ENCODE data around the gene LRP5.

LRP5 gene

DNA sequence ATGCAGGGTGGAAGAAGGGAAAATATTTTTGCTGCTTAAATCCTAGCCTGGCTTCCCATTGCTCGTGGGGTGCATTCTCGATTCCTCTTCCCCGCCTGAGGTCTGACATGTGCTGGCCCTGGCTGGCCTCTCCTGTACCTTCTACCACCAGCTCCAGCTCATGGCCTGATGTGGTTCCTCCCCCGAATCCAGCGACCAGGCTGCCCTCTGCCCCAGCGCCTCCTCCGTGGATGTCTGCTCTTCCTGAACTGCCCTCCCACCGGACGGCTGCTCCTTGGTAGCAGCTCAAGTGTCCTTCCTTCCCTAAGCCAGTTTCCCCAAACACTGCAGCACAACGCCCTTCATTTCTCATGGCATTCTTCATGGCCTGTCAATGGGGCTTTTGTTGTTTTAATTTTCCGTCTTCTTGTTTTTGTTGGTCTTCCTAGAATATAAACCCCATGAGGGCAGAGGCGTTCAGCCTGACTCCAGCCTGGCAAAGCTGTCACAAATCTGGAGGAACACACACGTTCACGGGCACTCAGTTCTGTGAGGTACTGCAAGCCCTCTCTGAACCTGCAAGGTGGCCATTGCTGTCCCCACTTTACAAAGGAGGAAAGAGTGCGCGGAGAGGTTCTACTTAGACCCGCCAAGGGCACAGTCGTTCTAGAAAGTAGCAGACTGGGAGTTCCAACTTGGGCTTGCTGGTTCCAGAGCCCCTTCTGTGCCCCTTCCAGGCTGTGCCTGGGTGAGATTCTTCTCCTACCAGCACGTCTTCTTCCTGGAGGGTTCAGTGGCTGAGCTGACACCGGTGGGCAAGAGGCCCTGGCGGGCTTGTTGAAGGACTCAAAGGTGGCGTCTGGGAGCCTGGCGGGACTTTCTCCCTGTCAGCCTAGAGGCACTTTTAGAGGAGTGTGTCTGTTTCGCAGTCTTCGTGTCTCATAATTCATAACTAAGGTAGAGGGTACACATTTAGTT lies 953 bp upstream of the LRP5 start:
- H3K4me3 ChIP-seq (ENCODE audit: low read depth, low read length): no peak overlapping the region
- DNase-seq (ENCODE audit: low read depth): peak; percentile 28
- no peak for TF ChIP-seq POLR2A (IDR thresholded peaks at IDR 0.05; ENCODE audit: extremely low read depth, insufficient read length)
- TF ChIP-seq, protein P1, sequence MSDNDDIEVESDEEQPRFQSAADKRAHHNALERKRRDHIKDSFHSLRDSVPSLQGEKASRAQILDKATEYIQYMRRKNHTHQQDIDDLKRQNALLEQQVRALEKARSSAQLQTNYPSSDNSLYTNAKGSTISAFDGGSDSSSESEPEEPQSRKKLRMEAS (IDR thresholded peaks at IDR 0.05; ENCODE audit: low read depth, low read length): no peak
- TF ChIP-seq, protein P2, sequence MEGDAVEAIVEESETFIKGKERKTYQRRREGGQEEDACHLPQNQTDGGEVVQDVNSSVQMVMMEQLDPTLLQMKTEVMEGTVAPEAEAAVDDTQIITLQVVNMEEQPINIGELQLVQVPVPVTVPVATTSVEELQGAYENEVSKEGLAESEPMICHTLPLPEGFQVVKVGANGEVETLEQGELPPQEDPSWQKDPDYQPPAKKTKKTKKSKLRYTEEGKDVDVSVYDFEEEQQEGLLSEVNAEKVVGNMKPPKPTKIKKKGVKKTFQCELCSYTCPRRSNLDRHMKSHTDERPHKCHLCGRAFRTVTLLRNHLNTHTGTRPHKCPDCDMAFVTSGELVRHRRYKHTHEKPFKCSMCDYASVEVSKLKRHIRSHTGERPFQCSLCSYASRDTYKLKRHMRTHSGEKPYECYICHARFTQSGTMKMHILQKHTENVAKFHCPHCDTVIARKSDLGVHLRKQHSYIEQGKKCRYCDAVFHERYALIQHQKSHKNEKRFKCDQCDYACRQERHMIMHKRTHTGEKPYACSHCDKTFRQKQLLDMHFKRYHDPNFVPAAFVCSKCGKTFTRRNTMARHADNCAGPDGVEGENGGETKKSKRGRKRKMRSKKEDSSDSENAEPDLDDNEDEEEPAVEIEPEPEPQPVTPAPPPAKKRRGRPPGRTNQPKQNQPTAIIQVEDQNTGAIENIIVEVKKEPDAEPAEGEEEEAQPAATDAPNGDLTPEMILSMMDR (IDR thresholded peaks at IDR 0.05; ENCODE audit: low read depth, low read length): no peak
- no peak for TF ChIP-seq MYC (IDR thresholded peaks at IDR 0.05; ENCODE audit: low read depth, low read length)

DNA sequence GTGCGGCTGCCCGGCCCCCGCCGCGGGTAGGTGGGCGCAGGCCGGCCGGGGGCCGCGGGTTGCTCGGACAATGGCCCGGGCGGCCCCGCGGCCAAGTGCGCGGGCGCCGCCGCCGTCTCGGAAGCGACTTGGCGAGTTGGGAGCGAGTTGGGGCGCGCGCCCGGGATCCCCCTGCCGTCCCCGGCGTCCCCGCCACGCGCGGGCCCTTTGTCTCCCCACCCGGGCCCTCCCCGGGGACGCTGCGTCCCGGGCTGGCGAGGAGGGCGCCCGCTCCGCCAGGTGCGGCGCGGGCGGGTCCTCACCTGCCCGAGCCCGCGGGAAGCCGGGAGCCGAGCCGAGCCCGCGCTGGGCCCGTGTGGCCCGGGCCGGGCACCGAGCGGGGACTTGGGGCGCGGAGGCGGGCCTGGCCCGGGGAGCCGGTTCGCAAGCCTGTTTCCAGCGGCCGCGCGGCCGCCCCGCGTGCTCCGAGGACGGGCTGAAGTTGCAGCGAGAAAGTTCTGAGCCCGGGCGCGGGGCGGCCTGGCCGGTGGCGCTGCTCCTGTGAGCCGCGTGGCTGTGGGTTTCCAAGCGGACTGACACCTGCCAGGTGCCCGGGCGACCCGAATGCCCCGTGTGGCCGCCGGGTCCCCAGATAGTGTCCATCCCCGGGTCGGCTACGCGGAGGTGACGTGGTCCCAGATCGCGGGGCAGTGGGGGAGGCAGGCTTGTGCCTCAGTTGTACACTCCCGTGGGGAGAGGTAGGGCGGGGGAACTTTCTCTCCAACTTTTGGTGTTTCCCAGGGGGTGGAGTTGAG lies 586 bp downstream of the LRP5 start:
- TF ChIP-seq POLR2A (IDR thresholded peaks at IDR 0.05; ENCODE audit: extremely low read depth, insufficient read length): no peak
- TF ChIP-seq, protein P1 (IDR thresholded peaks at IDR 0.05; ENCODE audit: low read depth, low read length): 0 out of 2 replicates have a peak, but pooled peaks have one; percentile 24
- 0 out of 2 replicates have a peak, but pooled peaks have one; percentile 20 for TF ChIP-seq MYC (IDR thresholded peaks at IDR 0.05; ENCODE audit: low read depth, low read length)
- TF ChIP-seq, protein P2 (IDR thresholded peaks at IDR 0.05; ENCODE audit: low read depth, low read length): no peak
- DNase-seq (ENCODE audit: low read depth): peak; percentile 53
- H3K4me3 ChIP-seq (ENCODE audit: low read depth, low read length): peak overlapping the region; percentile 76

DNA sequence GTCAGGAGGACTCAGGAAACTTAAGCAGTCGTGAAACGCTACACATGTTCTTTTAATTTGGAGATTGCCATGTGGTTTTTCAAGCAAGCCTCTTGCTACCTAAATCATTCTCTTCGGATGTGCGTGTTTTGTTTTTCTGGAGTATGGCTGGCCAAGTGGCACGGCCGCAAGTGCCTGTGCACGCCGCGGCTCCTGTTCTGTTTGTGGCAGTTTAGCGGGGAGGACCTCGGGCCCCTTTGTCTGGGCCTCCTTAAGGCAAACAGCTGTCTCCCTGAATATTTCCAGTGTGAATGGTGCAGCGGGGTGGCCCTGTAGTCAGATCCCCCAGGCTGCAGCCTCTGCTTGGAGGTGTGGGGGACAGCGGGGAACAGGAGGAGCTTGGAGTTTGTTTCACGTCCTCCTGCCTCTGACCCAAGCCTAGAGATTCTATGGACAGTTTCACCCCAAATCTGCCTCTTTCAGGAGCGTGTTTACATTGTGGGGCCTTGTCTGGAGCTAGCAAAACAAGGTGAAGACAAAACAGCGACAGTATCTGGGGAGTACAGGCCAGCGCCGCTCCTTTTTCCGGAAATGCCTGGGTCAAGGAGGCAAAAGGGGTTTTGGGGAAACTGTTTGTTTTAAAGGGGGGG lies 1.3 kb downstream of the LRP5 start:
- peak overlapping the region; percentile 76 for H3K4me3 ChIP-seq (ENCODE audit: low read depth, low read length)
- DNase-seq (ENCODE audit: low read depth): peak; percentile 74
- no peak for TF ChIP-seq POLR2A (IDR thresholded peaks at IDR 0.05; ENCODE audit: extremely low read depth, insufficient read length)
- TF ChIP-seq, protein P1 (IDR thresholded peaks at IDR 0.05; ENCODE audit: low read depth, low read length): peak; percentile 38; the same call in 1 of the 2 replicates
- TF ChIP-seq, protein P2 (IDR thresholded peaks at IDR 0.05; ENCODE audit: low read depth, low read length): no peak
- peak; percentile 18; the same call in 1 of the 2 replicates for TF ChIP-seq MYC (IDR thresholded peaks at IDR 0.05; ENCODE audit: low read depth, low read length)

DNA sequence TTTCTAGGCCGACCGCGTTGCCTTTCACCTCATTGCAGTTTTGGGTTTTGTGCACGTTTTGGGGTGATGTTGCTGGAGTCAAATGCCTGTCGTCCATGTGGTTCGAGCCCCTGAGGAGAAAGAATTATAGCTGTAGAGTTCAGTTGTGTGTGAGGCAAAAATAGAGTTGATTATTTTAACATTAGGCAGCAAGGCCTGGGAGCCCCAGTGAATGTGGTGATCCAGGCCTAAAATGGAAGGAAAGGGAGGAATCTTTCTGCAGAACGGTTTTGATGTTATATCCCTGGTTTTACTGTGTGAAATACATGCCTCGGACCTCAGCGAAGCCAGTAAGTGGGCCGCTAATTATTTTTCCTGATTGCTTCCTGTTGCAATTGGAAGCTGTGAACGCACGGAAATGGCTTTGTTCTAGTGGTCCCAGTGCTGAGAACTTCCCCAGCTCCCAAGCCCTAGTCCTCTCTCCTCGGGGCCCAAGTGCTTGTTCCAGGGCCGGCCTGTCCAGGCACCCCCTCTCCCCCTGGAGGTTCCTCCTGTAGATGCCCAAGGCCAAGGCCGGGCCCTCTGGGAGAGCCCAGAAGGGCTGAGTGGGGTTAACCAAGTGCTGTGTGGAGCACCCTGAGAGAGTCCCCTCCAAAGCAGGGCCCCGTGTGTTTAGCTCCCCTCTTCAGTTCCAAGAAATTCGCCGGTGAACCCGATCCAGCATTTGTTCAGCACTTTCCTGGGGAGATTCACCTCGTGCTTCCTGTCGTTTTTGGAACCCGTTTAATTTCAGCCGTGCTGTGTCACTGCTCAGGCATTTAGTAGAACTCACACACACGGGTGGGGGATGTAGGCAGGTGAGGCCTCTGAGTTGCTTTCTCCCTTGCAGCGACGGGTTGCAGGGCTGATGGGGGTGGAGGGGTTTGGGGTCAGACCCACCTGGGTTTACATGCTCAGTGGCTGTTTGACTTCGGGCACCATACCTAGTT lies 2.1 kb downstream of the LRP5 start:
- TF ChIP-seq POLR2A (IDR thresholded peaks at IDR 0.05; ENCODE audit: extremely low read depth, insufficient read length) (no peak), MYC (IDR thresholded peaks at IDR 0.05; ENCODE audit: low read depth, low read length) (no peak)
- TF ChIP-seq, protein P2 (IDR thresholded peaks at IDR 0.05; ENCODE audit: low read depth, low read length): no peak
- TF ChIP-seq, protein P1 (IDR thresholded peaks at IDR 0.05; ENCODE audit: low read depth, low read length): no peak
- peak overlapping the region; percentile 76 for H3K4me3 ChIP-seq (ENCODE audit: low read depth, low read length)

More for the DNA sequence above, 2.1 kb downstream of the LRP5 start:
- DNase-seq (ENCODE audit: low read depth): peak; percentile 45
